Astrocyte (in vitro differentiated cells and primary cell): ENCODE measurements around the gene LPO.

Experiments
- CTCF ChIP-seq: IDR thresholded peaks from 2 replicates; pipeline ENCODE4 v1.5.1; 2011; ENCODE audit warnings: low read depth, mild to moderate bottlenecking, inconsistent platforms, low read length, moderate library complexity; ENCODE audit not compliant: insufficient read depth
- EZH2 ChIP-seq: IDR thresholded peaks from 2 replicates; pipeline ENCODE4 v1.6.1; 2012; ENCODE audit warnings: mild to moderate bottlenecking, low read length, inconsistent platforms; ENCODE audit not compliant: insufficient read depth

DNA sequence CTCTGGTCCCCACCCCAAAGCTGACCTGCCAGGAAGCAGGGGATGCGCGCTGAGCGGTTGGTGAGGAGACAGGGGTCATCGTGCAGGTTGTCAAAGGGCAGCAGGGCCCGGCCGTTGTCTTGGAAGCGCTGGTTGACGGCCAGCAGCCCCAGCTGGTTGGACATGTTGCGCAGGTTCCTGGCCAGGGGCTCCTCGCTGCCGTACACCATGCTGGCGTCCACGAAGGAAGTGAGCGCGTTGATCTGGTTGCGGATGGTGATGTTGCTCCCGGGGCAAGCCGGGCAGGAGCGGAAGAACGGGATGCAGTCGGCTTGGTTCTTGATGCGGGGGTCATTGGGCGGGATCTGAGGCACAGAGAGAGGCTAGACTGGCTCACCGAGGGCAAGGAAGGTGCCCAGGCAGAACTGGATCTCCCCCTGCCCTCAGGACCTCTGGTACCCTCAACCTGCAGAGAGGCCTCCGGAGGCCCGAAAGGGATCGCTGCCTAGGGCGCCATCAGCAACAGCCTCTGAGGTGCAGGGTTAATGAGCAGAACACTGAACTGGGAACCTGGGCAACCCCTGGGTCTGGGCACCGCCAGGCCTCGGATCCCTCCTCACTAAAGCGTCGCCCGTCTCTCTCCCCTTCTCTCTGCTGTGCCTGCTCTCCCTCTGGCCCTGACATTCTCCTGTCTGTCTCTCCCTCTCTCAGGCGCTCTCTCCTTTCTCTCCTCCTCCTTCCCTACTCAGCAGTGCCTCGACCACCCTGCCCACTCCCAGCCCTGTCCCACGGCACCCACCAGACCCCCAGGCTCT, 39.6 kb downstream of the LPO start:
- no peak for TF ChIP-seq CTCF
- no peak for TF ChIP-seq EZH2
